Glutamatergic neuron (in vitro differentiated cells): Measurements from ENCODE around the gene RAPGEF3. TPM values are rescaled to one million over a fixed set of nuclear protein-coding genes. Genes with fewer than 3 reads are reported as not detected.

Experiments used
- DNase-seq: peaks from one replicate; pipeline ENCODE4 v3.0.0; 2022
- H3K27ac Mint-ChIP-seq: one replicate; pipeline ENCODE4 v1.8.0; 2020; ENCODE audit warnings: mild to moderate bottlenecking, mixed read lengths, inconsistent platforms; ENCODE audit not compliant: unreplicated experiment
- H3K27me3 Mint-ChIP-seq: one replicate; pipeline ENCODE4 v1.8.0; 2020; ENCODE audit warnings: mild to moderate bottlenecking, moderate library complexity, mixed read lengths, inconsistent platforms; ENCODE audit not compliant: unreplicated experiment
- H3K36me3 Mint-ChIP-seq: one replicate; pipeline ENCODE4 v1.8.0; 2020; ENCODE audit warnings: mild to moderate bottlenecking, mixed read lengths, inconsistent platforms; ENCODE audit not compliant: unreplicated experiment
- H3K4me1 Mint-ChIP-seq: one replicate; pipeline ENCODE4 v1.8.0; 2020; ENCODE audit warnings: mild to moderate bottlenecking, low read depth, mixed read lengths, inconsistent platforms; ENCODE audit not compliant: unreplicated experiment
- H3K4me3 Mint-ChIP-seq: one replicate; pipeline ENCODE4 v1.8.0; 2020; ENCODE audit warnings: mild to moderate bottlenecking, mixed read lengths, inconsistent platforms; ENCODE audit not compliant: unreplicated experiment
- H3K9me3 Mint-ChIP-seq: one replicate; pipeline ENCODE4 v1.8.0; 2020; ENCODE audit warnings: mild to moderate bottlenecking, moderate library complexity, mixed read lengths, inconsistent platforms; ENCODE audit not compliant: unreplicated experiment
- total RNA-seq: library from RNA; stranded (reverse); fragmentation: NEBNext Ultra II Directional; extraction: Animal tissue kit (Norgen Biotek cat#: 25700); gene quantifications from one replicate; pipeline ENCODE4 v1.2.1, GENCODE V29; 2021; ENCODE audit not compliant: unreplicated experiment
- TF ChIP-seq, protein P1 (sequence below): fragments of 200-600 bp; sonication (generic); IDR thresholded peaks from one replicate; pipeline ENCODE4 v1.5.0; 2021; ENCODE audit not compliant: partially characterized antibody, unreplicated experiment

RAPGEF3 gene
- total RNA-seq, 1 donor from 2014 or later: 0.81 TPM

DNA sequence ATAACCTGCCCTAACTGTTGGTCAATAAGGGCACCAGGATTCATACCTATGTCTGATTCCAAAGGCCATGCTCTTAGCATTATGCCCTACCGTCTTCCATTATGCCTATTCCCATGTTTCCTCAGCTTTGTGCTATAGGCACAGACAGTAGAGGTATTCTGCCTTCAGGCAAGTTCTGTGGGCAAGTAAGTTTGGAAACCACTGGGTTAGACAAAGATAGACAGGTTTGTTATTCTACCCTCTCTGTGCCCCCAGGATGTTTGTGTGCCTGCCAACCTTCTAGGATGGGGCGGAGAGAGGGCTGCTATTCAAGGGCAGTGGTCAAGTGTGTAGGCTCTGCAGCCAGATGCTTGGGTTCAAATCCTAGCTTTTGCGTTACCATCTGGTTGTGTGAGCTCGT, 4.6 kb downstream of the RAPGEF3 start:
- DNase-seq: no peak
- H3K4me3 Mint-ChIP-seq: no peak overlapping the region
- TF ChIP-seq, protein P1, sequence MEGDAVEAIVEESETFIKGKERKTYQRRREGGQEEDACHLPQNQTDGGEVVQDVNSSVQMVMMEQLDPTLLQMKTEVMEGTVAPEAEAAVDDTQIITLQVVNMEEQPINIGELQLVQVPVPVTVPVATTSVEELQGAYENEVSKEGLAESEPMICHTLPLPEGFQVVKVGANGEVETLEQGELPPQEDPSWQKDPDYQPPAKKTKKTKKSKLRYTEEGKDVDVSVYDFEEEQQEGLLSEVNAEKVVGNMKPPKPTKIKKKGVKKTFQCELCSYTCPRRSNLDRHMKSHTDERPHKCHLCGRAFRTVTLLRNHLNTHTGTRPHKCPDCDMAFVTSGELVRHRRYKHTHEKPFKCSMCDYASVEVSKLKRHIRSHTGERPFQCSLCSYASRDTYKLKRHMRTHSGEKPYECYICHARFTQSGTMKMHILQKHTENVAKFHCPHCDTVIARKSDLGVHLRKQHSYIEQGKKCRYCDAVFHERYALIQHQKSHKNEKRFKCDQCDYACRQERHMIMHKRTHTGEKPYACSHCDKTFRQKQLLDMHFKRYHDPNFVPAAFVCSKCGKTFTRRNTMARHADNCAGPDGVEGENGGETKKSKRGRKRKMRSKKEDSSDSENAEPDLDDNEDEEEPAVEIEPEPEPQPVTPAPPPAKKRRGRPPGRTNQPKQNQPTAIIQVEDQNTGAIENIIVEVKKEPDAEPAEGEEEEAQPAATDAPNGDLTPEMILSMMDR: no peak
- peaks cover 4% of the 10 kb centered on the region for H3K27me3 Mint-ChIP-seq
- peaks cover 4% of the 10 kb centered on the region for H3K9me3 Mint-ChIP-seq
- H3K36me3 Mint-ChIP-seq: no peaks in the 10 kb centered on the region
- H3K4me1 Mint-ChIP-seq: no peaks in the 10 kb centered on the region
- H3K27ac Mint-ChIP-seq: no peak overlapping the region

DNA sequence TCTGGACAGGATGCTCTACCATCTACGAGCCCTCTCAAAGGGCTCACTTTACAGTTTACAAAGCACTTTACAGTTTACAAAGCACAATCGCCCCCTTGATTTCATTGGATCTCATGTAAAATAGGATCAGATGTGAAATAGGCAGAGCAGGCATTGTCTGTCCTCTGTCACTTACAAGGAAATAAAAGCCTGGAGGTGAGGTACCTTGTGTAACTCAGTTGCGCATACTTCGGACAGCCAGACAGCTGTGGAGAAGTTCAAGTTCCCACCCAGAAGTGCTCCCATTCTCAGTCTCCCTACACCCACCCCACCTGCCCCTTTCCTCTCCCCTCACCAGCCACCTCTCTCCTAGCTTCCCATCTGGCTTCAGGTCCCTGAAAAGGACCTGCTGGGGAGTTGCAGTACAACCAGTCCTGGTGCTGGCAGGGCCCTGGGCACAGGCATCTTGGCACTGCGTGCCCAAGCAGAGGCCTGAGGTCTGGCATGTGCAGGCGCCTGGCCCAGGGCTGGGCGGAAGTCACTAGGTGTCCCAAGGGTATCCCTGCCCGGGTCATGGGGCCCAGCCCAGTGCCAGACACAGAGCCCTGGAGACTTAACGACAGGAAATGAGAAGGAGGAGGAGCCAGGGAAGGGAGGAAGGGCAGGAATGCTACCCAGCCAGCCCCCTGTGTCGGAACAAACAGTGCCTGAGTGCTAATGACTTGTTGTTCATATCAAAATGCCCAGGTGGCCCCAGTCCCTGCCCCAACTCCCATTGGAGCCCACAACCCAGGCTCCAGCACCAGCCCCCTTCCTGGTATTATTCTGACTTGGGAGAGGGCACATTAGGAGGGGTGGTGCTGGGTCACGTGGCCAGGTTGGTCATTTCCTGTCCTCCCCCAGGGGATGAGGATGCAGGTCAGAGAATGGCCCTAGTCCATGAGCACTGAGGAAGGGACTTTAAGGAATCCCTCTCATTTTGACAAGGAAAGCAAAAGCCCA, 5.4 kb downstream of the RAPGEF3 start:
- TF ChIP-seq, protein P1: no peak
- H3K4me1 Mint-ChIP-seq: no peaks in the 10 kb centered on the region
- H3K9me3 Mint-ChIP-seq: peaks cover 4% of the 10 kb centered on the region
- no peak overlapping the region for H3K27ac Mint-ChIP-seq
- no peak for DNase-seq
- no peak overlapping the region for H3K4me3 Mint-ChIP-seq
- H3K27me3 Mint-ChIP-seq: peaks cover 6% of the 10 kb centered on the region
- no peaks in the 10 kb centered on the region for H3K36me3 Mint-ChIP-seq

DNA sequence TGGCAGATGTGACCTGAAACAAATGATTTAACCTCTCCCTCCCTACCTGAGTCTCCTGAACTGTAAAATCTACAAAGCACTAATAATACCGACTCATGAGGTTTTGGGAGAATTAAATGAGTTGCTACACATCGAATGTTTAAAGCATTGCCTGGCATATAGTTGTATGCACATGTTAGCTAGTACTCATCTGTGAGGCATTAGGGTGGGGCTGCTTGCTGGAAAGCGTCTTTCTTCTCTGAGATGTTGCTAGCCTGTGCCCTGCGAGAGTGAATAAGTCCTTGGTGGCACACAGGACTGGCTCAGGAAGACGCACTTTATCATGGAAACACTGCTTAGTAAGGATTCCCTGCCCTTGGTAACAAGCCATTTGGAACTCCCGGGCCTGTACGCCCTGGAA, 6.1 kb downstream of the RAPGEF3 start:
- Mint-ChIP-seq H3K4me1 (no peaks in the 10 kb centered on the region), H3K27me3 (peaks cover 6% of the 10 kb centered on the region), H3K4me3 (no peak overlapping the region), H3K27ac (no peak overlapping the region), H3K36me3 (no peaks in the 10 kb centered on the region), H3K9me3 (peaks cover 4% of the 10 kb centered on the region)
- TF ChIP-seq, protein P1: no peak
- DNase-seq: no peak

DNA sequence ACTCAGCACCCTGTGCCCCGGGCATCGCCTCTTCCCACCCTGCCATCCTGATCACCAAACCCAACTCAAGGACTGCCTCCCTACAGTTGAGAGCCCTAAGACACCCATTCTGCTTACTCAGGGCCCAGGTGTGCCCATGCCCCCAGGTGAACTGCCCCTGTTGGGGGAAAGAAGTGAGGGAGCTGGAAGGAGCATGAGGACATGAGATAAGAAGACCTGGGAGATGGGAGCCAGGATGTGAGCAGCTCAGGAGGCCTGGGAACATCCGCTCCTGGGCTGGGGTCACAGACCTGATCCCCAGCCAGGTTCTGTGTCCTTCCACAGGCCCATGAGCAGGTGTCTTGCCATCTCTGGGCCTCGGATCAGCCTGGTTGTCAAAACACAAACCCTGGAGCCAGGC, 6.6 kb downstream of the RAPGEF3 start:
- Mint-ChIP-seq H3K27ac (no peak overlapping the region), H3K4me3 (no peak overlapping the region), H3K27me3 (peaks cover 4% of the 10 kb centered on the region), H3K9me3 (peaks cover 2% of the 10 kb centered on the region), H3K36me3 (no peaks in the 10 kb centered on the region), H3K4me1 (no peaks in the 10 kb centered on the region)
- DNase-seq: no peak
- TF ChIP-seq, protein P1: no peak

DNA sequence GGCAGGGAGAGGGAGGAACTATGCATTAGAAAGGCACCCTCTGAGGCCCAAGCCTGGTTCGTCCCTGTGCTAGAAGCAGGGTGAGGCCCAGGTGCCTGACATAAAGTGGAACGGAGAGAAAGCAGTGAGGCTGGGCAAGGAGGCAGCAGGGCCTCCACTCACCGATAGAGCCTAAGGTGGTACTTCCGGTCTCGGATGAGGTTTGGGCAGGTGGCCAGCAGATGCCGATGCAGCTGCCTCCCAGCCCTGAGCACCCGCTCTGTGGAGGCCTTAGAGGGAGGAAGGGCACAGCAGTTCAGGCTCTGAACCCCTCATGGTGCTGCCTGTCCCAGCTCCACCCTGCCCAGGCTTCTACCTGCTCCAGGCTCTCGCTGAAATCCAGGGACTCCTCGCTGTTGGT, 7.1 kb downstream of the RAPGEF3 start:
- TF ChIP-seq, protein P1: no peak
- no peak overlapping the region for H3K27ac Mint-ChIP-seq
- H3K4me1 Mint-ChIP-seq: no peaks in the 10 kb centered on the region
- H3K36me3 Mint-ChIP-seq: no peaks in the 10 kb centered on the region
- peaks cover 2% of the 10 kb centered on the region for H3K27me3 Mint-ChIP-seq
- no peak overlapping the region for H3K4me3 Mint-ChIP-seq
- no peak for DNase-seq
- peaks cover 3% of the 10 kb centered on the region for H3K9me3 Mint-ChIP-seq
